Smooth muscle cell (in vitro differentiated cells): ENCODE measurements around the gene TAPT1. TPM values are rescaled to one million over a fixed set of nuclear protein-coding genes. Genes with fewer than 3 reads are reported as not detected.
A peak's percentile ranks its signal among the peaks of the same experiment; 100 is the strongest.

Experiments
- DNase-seq: peaks from one replicate; lab custom pipeline; 2025; ENCODE audit not compliant: unreplicated experiment; lab: John Stamatoyannopoulos, UW
- H2AFZ ChIP-seq: fragments of 200-600 bp; sonication (generic); 2 replicates; pipeline ENCODE4 v1.6.0; 2016; ENCODE audit warnings: antibody characterized with exemption, low read depth, mild to moderate bottlenecking
- H3F3A ChIP-seq: fragments of 200-600 bp; sonication (generic); 2 replicates; pipeline ENCODE4 v1.6.0; 2017; ENCODE audit warnings: antibody characterized with exemption, low read depth
- H3K27ac ChIP-seq: fragments of 200-600 bp; sonication (generic); 2 replicates; pipeline ENCODE4 v1.5.1; 2016; ENCODE audit warnings: low read depth, mild to moderate bottlenecking
- H3K27me3 ChIP-seq: fragments of 200-600 bp; sonication (generic); 2 replicates; pipeline ENCODE4 v1.6.1; 2016; ENCODE audit warnings: low read depth, mild to moderate bottlenecking
- H3K36me3 ChIP-seq: fragments of 200-600 bp; sonication (generic); 2 replicates; pipeline ENCODE4 v1.5.1; 2016; ENCODE audit warnings: low read depth
- H3K4me1 ChIP-seq: fragments of 200-600 bp; sonication (generic); 2 replicates; pipeline ENCODE4 v1.5.1; 2016; ENCODE audit warnings: low read depth
- H3K4me2 ChIP-seq: fragments of 200-600 bp; sonication (generic); 2 replicates; pipeline ENCODE4 v1.6.0; 2016; ENCODE audit warnings: mild to moderate bottlenecking
- H3K4me3 ChIP-seq: fragments of 200-600 bp; sonication (generic); 2 replicates; pipeline ENCODE4 v1.5.1; 2016; ENCODE audit warnings: mild to moderate bottlenecking
- H3K79me2 ChIP-seq: fragments of 200-600 bp; sonication (generic); 2 replicates; pipeline ENCODE4 v1.6.0; 2016; ENCODE audit warnings: low read depth, mild to moderate bottlenecking
- H3K9ac ChIP-seq: fragments of 200-600 bp; sonication (generic); 2 replicates; pipeline ENCODE4 v1.6.0; 2016; ENCODE audit warnings: low read depth
- H3K9me3 ChIP-seq: fragments of 200-600 bp; sonication (generic); replicated peaks from 2 replicates; pipeline ENCODE4 v1.5.1; 2016; ENCODE audit warnings: low read depth
- H4K20me1 ChIP-seq: fragments of 200-600 bp; sonication (generic); 2 replicates; pipeline ENCODE4 v1.6.0; 2016; ENCODE audit warnings: low read depth
- WGBS: methylation state at CpG from one replicate; pipeline ENCODE4 v1.1.7; 2016; ENCODE audit warnings: low lambda C conversion rate; 5-methylcytosine and 5-hydroxymethylcytosine counted together
- polyA plus RNA-seq: library from polyadenylated mRNA; unstranded; fragments of >200 nt; fragmentation: Nextera tagmentation; extraction: Ambion mirVana; gene quantifications from 2 replicates; pipeline ENCODE4 v1.2.1, GENCODE V29; 2016
- total RNA-seq: library from RNA; depleted of rRNA; stranded (reverse); fragments of >200 nt; gene quantifications from 2 replicates; pipeline ENCODE4 v1.2.3, GENCODE V29; 2014
- TF ChIP-seq, protein P1 (sequence below): fragments of 200-600 bp; sonication (generic); IDR thresholded peaks from 2 replicates; pipeline ENCODE4 v1.5.1; 2017; ENCODE audit warnings: borderline replicate concordance, mild to moderate bottlenecking, antibody characterized with exemption; ENCODE audit not compliant: insufficient read depth, poor library complexity, severe bottlenecking

The TAPT1 gene
- total and polyA plus RNA-seq, 2 experiments from 2014 or later, result 7.9 to 12.9 TPM

DNA sequence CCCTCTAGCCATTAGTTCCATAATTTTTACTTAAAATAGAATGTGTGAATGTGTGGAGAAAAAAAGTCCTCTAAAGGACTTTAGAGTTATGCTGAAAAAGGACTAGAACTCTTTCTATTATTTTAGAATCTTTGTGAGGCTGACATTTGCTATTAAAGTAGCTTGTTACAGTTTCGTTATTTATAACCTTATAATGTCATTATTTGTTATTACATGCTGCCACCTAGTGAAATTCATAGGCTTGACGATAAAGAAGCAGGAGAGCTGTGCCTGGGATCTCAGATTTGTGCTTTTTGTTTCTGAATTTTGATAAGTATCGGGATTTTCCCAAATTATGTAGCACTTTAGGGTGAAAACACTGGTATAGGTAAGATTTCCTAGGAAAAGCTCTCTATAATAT is 38.5 kb upstream of the TAPT1 start:
- Histone ChIP-seq H3K9me3 (no peaks in the 10 kb centered on the region), H3K9ac (no peak overlapping the region), H4K20me1 (no peaks in the 10 kb centered on the region), H3K27me3 (no peaks in the 10 kb centered on the region), H3K4me2 (no peak overlapping the region), H3K79me2 (no peaks in the 10 kb centered on the region), H3F3A (no peaks in the 10 kb centered on the region), H2AFZ (no peak overlapping the region), H3K4me1 (no peaks in the 10 kb centered on the region), H3K27ac (no peak overlapping the region), H3K36me3 (no peaks in the 10 kb centered on the region), H3K4me3 (no peak overlapping the region)
- 52% methylated on average over 3 of the region's 3 CpGs for WGBS
- DNase-seq, result no peak
- TF ChIP-seq, protein P1, sequence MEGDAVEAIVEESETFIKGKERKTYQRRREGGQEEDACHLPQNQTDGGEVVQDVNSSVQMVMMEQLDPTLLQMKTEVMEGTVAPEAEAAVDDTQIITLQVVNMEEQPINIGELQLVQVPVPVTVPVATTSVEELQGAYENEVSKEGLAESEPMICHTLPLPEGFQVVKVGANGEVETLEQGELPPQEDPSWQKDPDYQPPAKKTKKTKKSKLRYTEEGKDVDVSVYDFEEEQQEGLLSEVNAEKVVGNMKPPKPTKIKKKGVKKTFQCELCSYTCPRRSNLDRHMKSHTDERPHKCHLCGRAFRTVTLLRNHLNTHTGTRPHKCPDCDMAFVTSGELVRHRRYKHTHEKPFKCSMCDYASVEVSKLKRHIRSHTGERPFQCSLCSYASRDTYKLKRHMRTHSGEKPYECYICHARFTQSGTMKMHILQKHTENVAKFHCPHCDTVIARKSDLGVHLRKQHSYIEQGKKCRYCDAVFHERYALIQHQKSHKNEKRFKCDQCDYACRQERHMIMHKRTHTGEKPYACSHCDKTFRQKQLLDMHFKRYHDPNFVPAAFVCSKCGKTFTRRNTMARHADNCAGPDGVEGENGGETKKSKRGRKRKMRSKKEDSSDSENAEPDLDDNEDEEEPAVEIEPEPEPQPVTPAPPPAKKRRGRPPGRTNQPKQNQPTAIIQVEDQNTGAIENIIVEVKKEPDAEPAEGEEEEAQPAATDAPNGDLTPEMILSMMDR, result peak; percentile 54

DNA sequence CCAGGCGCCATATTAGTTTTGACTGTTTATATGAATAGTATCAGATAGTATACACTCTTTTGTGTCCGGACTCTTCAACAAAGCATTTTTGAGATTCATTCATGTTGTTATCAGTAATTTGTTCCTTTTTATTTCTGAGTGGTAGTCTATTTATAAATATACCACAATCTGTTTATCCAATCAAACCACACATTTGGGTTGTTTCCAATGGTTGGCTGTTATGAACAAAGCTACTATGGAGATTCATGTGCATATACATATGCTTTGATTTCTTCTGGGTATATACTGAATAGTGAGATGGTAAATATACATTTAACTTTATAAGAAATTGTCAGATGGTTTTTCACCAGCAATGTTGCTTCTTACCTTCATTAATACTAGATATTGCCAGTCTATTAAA is 36.8 kb upstream of the TAPT1 start:
- H3K27ac ChIP-seq, result no peak overlapping the region
- no peak overlapping the region for H3K9ac ChIP-seq
- TF ChIP-seq, protein P1, result no peak
- no peaks in the 10 kb centered on the region for H3K79me2 ChIP-seq
- no peaks in the 10 kb centered on the region for H4K20me1 ChIP-seq
- DNase-seq, result no peak
- no peaks in the 10 kb centered on the region for H3K9me3 ChIP-seq
- 90% methylated on average over 2 of the region's 2 CpGs for WGBS
- no peaks in the 10 kb centered on the region for H3K36me3 ChIP-seq
- no peak overlapping the region for H3K4me2 ChIP-seq
- no peak overlapping the region for H3K4me3 ChIP-seq
- no peaks in the 10 kb centered on the region for H3K27me3 ChIP-seq
- H2AFZ ChIP-seq, result no peak overlapping the region
- H3F3A ChIP-seq, result no peaks in the 10 kb centered on the region
- H3K4me1 ChIP-seq, result no peaks in the 10 kb centered on the region

DNA sequence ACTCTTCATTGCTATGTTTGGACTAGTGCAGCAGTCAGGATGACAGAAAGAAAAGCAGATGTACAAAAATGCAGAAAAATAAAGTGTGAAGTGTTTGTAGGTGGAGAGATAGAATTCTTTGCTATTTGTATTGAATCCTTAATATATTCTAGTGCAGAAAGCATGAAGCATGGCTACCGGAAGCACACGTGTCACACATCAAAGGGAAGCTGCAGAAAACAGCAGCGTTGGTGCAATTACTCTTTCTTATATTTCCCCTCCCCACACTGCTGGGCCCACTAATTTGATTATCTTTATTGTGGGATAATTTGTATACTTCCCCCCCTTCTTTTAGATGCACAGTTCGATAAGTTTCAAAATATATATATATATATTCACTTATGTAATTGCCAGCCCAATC is 35.9 kb upstream of the TAPT1 start:
- Histone ChIP-seq H2AFZ (no peak overlapping the region), H3K9me3 (no peaks in the 10 kb centered on the region), H3K4me3 (no peak overlapping the region), H3K79me2 (no peaks in the 10 kb centered on the region), H3K9ac (no peak overlapping the region), H3K4me2 (no peak overlapping the region), H3K27me3 (no peaks in the 10 kb centered on the region), H3K27ac (no peak overlapping the region), H3K36me3 (no peaks in the 10 kb centered on the region), H3F3A (no peaks in the 10 kb centered on the region), H4K20me1 (no peaks in the 10 kb centered on the region), H3K4me1 (no peaks in the 10 kb centered on the region)
- WGBS, result 93% methylated on average over 4 of the region's 4 CpGs
- no peak for DNase-seq
- TF ChIP-seq, protein P1, result no peak

DNA sequence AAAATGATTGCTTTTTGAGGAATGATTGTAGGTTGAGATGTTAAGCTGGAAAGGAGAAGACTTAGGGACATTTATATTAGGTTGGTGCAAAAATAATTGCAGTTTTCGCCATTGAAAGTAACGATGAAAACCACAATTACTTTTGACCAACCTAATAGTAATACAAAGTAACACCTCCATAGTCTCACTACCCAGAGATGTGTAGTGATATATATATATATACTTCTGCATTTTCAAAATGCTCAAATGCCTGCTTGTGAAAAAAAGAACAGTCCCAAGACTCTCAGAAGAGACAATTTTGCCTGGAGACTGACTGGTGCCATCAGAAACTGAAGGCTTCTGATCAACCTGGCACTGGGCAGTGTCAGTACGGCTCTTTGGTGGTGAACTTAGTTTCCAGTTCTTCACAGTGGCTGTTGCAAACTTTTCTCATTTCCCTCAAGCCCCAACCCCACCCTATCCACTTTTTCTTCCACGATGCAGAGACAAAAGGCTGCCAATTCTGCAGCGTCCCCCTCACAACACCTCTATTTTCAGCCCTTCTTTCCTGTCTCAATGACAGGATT is 35.1 kb upstream of the TAPT1 start:
- Histone ChIP-seq H3K4me1 (no peaks in the 10 kb centered on the region), H3K27me3 (no peaks in the 10 kb centered on the region), H3K36me3 (no peaks in the 10 kb centered on the region), H2AFZ (no peak overlapping the region), H3K4me2 (no peak overlapping the region), H3K4me3 (no peak overlapping the region), H4K20me1 (no peaks in the 10 kb centered on the region), H3F3A (no peaks in the 10 kb centered on the region), H3K9ac (no peak overlapping the region), H3K9me3 (no peaks in the 10 kb centered on the region), H3K27ac (no peak overlapping the region), H3K79me2 (no peaks in the 10 kb centered on the region)
- TF ChIP-seq, protein P1, result no peak
- no peak for DNase-seq
- WGBS, result 93% methylated on average over 5 of the region's 5 CpGs
